Measurements from ENCODE around the gene TGFBR2. TPM values are rescaled to one million over a fixed set of nuclear protein-coding genes. Genes with fewer than 3 reads are reported as not detected.

Gene TGFBR2
- total and polyA plus RNA-seq, 2 of the 13 experiments (the other 11 are each of a cell fraction or from before 2014, with no cell fraction given): 82.2 to 187 TPM

DNA sequence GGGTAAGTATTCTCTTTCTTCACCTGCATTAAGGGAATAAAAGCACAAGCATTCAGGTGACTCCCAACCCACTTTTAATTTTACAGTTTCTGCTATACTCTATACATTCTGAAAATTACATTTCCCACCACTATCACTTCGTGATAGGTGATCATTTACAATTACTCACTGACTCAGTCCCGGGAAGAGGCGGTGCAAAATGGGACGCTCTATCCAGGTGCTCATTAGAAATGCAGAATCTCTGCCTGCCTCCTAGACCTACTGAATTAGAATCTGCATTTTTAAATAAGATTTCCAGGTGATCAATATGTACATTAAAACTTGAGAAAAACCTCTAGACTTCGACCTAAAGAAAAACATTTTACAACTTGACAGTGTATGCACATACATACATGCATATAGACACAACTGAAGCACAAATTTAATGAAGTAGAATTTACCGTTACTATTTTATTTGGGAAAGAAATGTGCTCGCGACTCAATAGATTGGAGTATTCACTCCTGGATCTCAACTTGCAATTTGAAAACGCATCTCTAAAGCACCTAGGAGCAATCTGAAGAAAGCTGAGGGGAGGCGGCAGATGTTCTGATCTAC lies 598 bp upstream of the TGFBR2 start (continued):
- TF ChIP-seq, protein P1, sequence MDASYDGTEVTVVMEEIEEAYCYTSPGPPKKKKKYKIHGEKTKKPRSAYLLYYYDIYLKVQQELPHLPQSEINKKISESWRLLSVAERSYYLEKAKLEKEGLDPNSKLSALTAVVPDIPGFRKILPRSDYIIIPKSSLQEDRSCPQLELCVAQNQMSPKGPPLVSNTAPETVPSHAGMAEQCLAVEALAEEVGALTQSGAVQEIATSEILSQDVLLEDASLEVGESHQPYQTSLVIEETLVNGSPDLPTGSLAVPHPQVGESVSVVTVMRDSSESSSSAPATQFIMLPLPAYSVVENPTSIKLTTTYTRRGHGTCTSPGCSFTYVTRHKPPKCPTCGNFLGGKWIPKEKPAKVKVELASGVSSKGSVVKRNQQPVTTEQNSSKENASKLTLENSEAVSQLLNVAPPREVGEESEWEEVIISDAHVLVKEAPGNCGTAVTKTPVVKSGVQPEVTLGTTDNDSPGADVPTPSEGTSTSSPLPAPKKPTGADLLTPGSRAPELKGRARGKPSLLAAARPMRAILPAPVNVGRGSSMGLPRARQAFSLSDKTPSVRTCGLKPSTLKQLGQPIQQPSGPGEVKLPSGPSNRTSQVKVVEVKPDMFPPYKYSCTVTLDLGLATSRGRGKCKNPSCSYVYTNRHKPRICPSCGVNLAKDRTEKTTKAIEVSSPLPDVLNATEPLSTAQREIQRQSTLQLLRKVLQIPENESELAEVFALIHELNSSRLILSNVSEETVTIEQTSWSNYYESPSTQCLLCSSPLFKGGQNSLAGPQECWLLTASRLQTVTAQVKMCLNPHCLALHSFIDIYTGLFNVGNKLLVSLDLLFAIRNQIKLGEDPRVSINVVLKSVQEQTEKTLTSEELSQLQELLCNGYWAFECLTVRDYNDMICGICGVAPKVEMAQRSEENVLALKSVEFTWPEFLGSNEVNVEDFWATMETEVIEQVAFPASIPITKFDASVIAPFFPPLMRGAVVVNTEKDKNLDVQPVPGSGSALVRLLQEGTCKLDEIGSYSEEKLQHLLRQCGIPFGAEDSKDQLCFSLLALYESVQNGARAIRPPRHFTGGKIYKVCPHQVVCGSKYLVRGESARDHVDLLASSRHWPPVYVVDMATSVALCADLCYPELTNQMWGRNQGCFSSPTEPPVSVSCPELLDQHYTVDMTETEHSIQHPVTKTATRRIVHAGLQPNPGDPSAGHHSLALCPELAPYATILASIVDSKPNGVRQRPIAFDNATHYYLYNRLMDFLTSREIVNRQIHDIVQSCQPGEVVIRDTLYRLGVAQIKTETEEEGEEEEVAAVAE (CRISPR knock-in tag; IDR thresholded peaks at IDR 0.05; ENCODE audit: borderline replicate concordance): 0 out of 2 replicates have a peak, but pooled peaks have one; percentile 34
- TF ChIP-seq SP4 (CRISPR knock-in tag; IDR thresholded peaks at IDR 0.05) (no peak), MAZ (IDR thresholded peaks at IDR 0.05; ENCODE audit: borderline replicate concordance, low read depth, low read length) (no peak), MAZ (CRISPR knock-in tag; IDR thresholded peaks at IDR 0.05; ENCODE audit: low read depth) (no peak), SSRP1 (CRISPR knock-in tag; IDR thresholded peaks at IDR 0.05) (peak; percentile 93; the same call in 1 of the 2 replicates), SCMH1 (CRISPR knock-in tag; IDR thresholded peaks at IDR 0.05; ENCODE audit: borderline replicate concordance) (no peak), ZNF160 (CRISPR knock-in tag; IDR thresholded peaks at IDR 0.05) (no peak), ZKSCAN8 (CRISPR knock-in tag; IDR thresholded peaks at IDR 0.05; ENCODE audit: borderline replicate concordance) (no peak), NFRKB (IDR thresholded peaks at IDR 0.05) (no peak), ZNF629 (CRISPR knock-in tag; conservative IDR thresholded peaks at IDR 0.05) (no peak), MYC (CRISPR knock-in tag; IDR thresholded peaks at IDR 0.05; ENCODE audit: borderline replicate concordance) (no peak), POLR2AphosphoS5 (IDR thresholded peaks at IDR 0.05; ENCODE audit: low read depth, low read length) (peak; percentile 93; the same call in 1 of the 2 replicates), BORCS8-MEF2B (CRISPR knock-in tag; IDR thresholded peaks at IDR 0.05) (no peak), ATF7-NPFF (CRISPR knock-in tag; IDR thresholded peaks at IDR 0.05; ENCODE audit: low read depth) (no peak), ZNF749 (CRISPR knock-in tag; IDR thresholded peaks at IDR 0.05; ENCODE audit: borderline replicate concordance) (no peak), MTF1 (CRISPR knock-in tag; IDR thresholded peaks at IDR 0.05) (no peak), KAT8 (CRISPR knock-in tag; IDR thresholded peaks at IDR 0.05) (peak; percentile 68; the same call in 1 of the 2 replicates), HOXA5 (CRISPR knock-in tag; IDR thresholded peaks at IDR 0.05) (no peak), FOXP1 (IDR thresholded peaks at IDR 0.05) (no peak), FOXP1 (CRISPR knock-in tag; IDR thresholded peaks at IDR 0.05) (no peak), NFYB (CRISPR knock-in tag; IDR thresholded peaks at IDR 0.05) (no peak), DNMT3B (CRISPR knock-in tag; conservative IDR thresholded peaks at IDR 0.05) (0 out of 2 replicates have a peak, but pooled peaks have one; percentile 78), CBX5 (CRISPR knock-in tag; IDR thresholded peaks at IDR 0.05; ENCODE audit: borderline replicate concordance) (no peak)
- TF ChIP-seq, protein P2, sequence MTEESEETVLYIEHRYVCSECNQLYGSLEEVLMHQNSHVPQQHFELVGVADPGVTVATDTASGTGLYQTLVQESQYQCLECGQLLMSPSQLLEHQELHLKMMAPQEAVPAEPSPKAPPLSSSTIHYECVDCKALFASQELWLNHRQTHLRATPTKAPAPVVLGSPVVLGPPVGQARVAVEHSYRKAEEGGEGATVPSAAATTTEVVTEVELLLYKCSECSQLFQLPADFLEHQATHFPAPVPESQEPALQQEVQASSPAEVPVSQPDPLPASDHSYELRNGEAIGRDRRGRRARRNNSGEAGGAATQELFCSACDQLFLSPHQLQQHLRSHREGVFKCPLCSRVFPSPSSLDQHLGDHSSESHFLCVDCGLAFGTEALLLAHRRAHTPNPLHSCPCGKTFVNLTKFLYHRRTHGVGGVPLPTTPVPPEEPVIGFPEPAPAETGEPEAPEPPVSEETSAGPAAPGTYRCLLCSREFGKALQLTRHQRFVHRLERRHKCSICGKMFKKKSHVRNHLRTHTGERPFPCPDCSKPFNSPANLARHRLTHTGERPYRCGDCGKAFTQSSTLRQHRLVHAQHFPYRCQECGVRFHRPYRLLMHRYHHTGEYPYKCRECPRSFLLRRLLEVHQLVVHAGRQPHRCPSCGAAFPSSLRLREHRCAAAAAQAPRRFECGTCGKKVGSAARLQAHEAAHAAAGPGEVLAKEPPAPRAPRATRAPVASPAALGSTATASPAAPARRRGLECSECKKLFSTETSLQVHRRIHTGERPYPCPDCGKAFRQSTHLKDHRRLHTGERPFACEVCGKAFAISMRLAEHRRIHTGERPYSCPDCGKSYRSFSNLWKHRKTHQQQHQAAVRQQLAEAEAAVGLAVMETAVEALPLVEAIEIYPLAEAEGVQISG (CRISPR knock-in tag; IDR thresholded peaks at IDR 0.05): 0 out of 2 replicates have a peak, but pooled peaks have one; percentile 29
- TF ChIP-seq, protein P3, sequence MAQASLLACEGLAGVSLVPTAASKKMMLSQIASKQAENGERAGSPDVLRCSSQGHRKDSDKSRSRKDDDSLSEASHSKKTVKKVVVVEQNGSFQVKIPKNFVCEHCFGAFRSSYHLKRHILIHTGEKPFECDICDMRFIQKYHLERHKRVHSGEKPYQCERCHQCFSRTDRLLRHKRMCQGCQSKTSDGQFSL (CRISPR knock-in tag; IDR thresholded peaks at IDR 0.05): no peak
- TF ChIP-seq, protein P4, sequence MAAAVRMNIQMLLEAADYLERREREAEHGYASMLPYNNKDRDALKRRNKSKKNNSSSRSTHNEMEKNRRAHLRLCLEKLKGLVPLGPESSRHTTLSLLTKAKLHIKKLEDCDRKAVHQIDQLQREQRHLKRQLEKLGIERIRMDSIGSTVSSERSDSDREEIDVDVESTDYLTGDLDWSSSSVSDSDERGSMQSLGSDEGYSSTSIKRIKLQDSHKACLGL (CRISPR knock-in tag; IDR thresholded peaks at IDR 0.05): no peak

Data from HepG2 (cell line).